ENCODE results near the gene CENPP.

The CENPP gene

DNA sequence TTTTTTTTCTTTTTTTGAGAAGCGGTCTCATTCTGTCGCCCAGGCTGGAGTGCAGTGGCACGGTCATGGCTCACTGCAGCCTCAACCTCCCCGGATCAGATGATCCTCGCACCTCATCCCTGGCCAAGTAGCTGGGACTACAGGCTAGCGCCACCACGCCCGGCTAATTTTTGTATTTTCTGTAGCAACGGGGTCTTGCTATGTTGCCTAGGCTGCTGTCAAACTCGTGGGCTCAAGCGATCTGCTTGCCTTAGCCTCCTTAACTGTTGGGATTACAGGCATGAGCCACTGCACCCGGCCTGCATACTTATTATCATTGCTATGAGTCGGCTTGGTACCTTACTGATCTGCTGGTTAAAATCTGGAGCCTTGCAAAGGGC, 31.5 kb upstream of the CENPP start:
- Histone ChIP-seq H3K4me3 (peak overlapping the region; percentile 64 to 84), H3K4me1 (peaks cover 0 to 28% (median 17%) of the 10 kb centered on the region in 4 donors), H3K27ac (peak overlapping the region; percentile 70 to 76), H3K9me3 (no peaks in the 10 kb centered on the region), H3K27me3 (no peaks in the 10 kb centered on the region), H3K36me3 (peaks cover 20 to 26% (median 24%) of the 10 kb centered on the region in 3 donors)
- TF ChIP-seq, protein P1, sequence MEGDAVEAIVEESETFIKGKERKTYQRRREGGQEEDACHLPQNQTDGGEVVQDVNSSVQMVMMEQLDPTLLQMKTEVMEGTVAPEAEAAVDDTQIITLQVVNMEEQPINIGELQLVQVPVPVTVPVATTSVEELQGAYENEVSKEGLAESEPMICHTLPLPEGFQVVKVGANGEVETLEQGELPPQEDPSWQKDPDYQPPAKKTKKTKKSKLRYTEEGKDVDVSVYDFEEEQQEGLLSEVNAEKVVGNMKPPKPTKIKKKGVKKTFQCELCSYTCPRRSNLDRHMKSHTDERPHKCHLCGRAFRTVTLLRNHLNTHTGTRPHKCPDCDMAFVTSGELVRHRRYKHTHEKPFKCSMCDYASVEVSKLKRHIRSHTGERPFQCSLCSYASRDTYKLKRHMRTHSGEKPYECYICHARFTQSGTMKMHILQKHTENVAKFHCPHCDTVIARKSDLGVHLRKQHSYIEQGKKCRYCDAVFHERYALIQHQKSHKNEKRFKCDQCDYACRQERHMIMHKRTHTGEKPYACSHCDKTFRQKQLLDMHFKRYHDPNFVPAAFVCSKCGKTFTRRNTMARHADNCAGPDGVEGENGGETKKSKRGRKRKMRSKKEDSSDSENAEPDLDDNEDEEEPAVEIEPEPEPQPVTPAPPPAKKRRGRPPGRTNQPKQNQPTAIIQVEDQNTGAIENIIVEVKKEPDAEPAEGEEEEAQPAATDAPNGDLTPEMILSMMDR (IDR thresholded peaks at IDR 0.05): no peak
- intact Hi-C loops (cut with DNase I; ENCODE audit: low total_unique reads): no loop called here
- DNase-seq: no peak

DNA sequence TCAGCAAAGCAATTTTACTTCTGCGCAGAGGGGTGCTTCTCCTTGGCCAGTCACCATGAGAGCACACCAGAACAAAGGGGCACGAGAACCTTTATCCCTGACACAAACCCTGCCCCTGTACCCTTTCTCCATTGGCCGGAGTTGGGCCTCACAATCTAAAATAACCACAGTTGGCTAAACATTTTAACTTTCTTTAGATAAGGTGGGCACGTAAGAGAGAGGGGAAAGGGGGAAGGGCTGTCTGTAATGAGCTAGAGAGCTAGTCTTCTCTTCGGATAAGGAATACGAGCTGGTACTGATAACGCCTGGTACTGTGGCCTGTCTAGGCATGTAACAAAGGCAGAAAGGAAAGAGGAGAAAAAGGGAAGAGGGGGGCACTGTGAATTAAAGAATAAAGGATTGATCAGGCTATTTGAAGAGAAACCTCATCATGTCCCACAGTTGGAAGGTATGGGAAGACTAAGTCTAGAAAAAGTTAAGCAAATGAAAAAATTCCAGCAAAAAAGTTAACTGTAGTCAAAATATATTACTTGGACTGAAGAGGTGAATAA, 30.4 kb upstream of the CENPP start:
- Histone ChIP-seq H3K36me3 (peaks cover 30 to 36% (median 34%) of the 10 kb centered on the region in 3 donors), H3K27me3 (no peaks in the 10 kb centered on the region), H3K4me1 (peaks cover 0 to 28% (median 17%) of the 10 kb centered on the region in 4 donors), H3K9me3 (no peaks in the 10 kb centered on the region), H3K27ac (no peak overlapping the region), H3K4me3 (no peak overlapping the region)
- intact Hi-C loops (cut with DNase I; ENCODE audit: low total_unique reads): no loop called here
- DNase-seq: no peak
- TF ChIP-seq, protein P1 (IDR thresholded peaks at IDR 0.05): no peak

DNA sequence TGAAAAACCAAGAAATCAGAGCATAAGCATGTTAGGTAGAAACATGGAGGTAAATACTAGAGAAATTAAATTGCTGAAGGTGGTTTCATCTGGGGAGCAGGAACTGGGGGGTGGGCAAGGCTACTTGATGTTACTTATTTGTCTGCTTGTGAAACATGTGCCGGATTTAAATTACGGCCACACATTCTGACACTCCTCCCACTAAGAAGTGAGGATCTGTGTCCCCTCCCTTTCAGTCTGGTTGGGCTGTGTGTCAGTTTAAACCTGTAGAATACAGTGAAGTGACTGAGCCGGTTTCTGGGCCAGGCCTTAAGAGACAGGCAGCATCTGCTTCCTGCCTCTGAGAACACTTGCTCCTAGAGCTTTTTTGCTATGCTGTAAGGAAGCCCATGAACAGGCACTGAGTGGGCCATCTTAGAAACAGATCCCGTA, 29.9 kb upstream of the CENPP start:
- Histone ChIP-seq H3K36me3 (peaks cover 36 to 41% (median 40%) of the 10 kb centered on the region in 3 donors), H3K4me1 (peaks cover 0 to 28% (median 17%) of the 10 kb centered on the region in 4 donors), H3K27me3 (no peaks in the 10 kb centered on the region), H3K4me3 (no peak overlapping the region), H3K9me3 (no peaks in the 10 kb centered on the region), H3K27ac (no peak overlapping the region)
- intact Hi-C loops (cut with DNase I; ENCODE audit: low total_unique reads): no loop called here
- TF ChIP-seq, protein P1 (IDR thresholded peaks at IDR 0.05): no peak
- no peak for DNase-seq

DNA sequence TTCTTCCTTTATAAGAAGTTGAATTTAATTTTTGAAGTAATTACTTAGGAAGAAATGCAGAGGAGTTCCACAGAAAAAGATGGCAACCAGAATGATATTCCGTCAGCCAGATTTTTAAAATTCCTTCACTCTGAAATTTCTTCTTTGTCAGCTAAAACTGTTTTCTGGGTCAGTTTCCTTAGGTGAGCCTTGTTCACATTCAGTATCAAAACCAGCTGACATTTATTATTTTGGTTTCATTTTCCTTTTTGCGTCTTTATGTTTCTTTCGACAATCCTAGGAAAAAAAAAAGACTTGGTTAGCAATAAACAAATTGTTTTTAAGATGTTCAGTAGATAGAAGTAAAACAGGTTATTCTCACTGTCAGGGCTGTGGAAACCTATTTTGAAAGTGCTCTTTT, 28.1 kb upstream of the CENPP start:
- Histone ChIP-seq H3K9me3 (no peaks in the 10 kb centered on the region), H3K27ac (no peak overlapping the region), H3K4me1 (peaks cover 0 to 14% (median 9%) of the 10 kb centered on the region in 4 donors), H3K27me3 (no peaks in the 10 kb centered on the region), H3K4me3 (no peak overlapping the region), H3K36me3 (peaks cover 50 to 57% (median 51%) of the 10 kb centered on the region in 3 donors)
- DNase-seq: no peak
- intact Hi-C loops (cut with DNase I; ENCODE audit: low total_unique reads): no loop called here
- TF ChIP-seq, protein P1 (IDR thresholded peaks at IDR 0.05): no peak

DNA sequence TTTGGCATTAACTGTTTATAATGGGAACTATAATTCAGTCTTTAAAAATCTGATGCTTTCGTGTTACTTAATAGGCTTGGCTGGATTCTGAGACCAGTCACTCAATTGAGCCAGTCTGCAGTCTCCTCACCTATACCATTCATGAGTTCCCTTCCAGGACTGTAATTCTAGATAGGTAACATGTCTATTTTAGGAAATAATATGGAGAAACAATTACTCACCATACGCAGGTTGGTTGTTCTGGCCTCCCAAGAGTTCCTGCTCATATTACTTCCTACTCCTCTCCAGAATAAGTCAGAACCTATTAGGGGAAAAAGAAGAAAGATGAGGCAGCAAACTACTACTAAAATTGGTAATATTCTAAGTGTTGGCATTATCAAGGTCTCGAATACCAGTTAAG, 27.7 kb upstream of the CENPP start:
- intact Hi-C loops (cut with DNase I; ENCODE audit: low total_unique reads): no loop called here
- Histone ChIP-seq H3K27ac (no peak overlapping the region), H3K4me1 (peaks cover 0 to 10% (median 7%) of the 10 kb centered on the region in 4 donors), H3K9me3 (no peaks in the 10 kb centered on the region), H3K36me3 (peaks cover 54 to 62% (median 55%) of the 10 kb centered on the region in 3 donors), H3K27me3 (no peaks in the 10 kb centered on the region), H3K4me3 (no peak overlapping the region)
- DNase-seq: no peak
- TF ChIP-seq, protein P1 (IDR thresholded peaks at IDR 0.05): no peak
